ENCODE data around the gene TTI1. TPM values are rescaled to one million over a fixed set of nuclear protein-coding genes. Genes with fewer than 3 reads are reported as not detected.
A peak's percentile ranks its signal among the peaks of the same experiment; 100 is the strongest.

Gene TTI1
- total and polyA plus RNA-seq, 2 of the 13 experiments (the other 11 are each of a cell fraction or from before 2014, with no cell fraction given) = 22.9 to 39.8 TPM

DNA sequence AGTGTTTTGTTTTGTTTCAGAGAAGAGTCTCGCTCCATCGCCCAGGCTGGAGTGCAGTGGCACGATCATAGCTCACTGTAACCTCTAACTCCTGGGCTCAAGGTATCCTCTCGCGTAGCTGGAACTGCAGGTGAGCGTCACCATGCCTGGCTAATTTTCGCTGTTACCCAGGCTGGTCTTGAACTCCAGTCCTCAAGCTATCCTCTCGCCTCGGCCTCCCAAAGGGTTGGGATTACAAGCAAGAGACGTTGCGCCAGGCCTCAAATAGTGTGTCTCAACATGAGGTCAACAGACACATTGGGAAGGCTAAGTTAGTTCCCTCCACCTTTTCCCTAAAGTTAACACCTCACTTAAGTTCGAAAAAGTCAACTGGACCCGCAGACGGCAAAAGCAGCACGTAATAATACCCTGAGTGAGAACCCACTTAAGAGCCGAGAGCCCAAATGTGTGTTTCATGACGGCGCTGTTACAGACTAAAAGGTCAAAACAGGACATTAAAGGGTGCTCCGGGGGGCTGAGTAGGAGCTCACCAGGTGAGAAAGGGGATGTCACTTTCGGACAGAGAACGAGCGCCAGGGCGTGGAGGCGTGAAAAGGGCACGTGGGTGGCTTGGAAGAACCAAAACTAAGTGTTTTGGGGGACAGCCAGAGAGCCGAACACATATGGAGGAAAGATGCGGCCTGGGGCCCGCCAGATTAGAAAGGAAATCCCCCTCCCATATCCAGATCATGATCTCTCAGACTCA is 499 bp downstream of the TTI1 start (continued):
- TF ChIP-seq FOXO4 (CRISPR knock-in tag; conservative IDR thresholded peaks at IDR 0.05) (peak; percentile 65; the same call in 1 of the 2 replicates), ZNF180 (CRISPR knock-in tag; IDR thresholded peaks at IDR 0.05; ENCODE audit: borderline replicate concordance, low read depth) (0 out of 2 replicates have a peak, but pooled peaks have one; percentile 40), PHF5A (CRISPR knock-in tag; IDR thresholded peaks at IDR 0.05; ENCODE audit: low read depth, unreplicated experiment) (no peak), ZBTB38 (CRISPR knock-in tag; IDR thresholded peaks at IDR 0.05) (peak; percentile 97), HNRNPLL (IDR thresholded peaks at IDR 0.05; ENCODE audit: low read depth, low read length, poor library complexity, severe bottlenecking) (no peak), SUZ12 (IDR thresholded peaks at IDR 0.05; ENCODE audit: low read depth, low read length) (no peak), TERF1 (CRISPR knock-in tag; IDR thresholded peaks at IDR 0.05) (0 out of 2 replicates have a peak, but pooled peaks have one; percentile 76), RBFOX2 (IDR thresholded peaks at IDR 0.05; ENCODE audit: low read depth, low read length) (no peak), ZBTB8A (CRISPR knock-in tag; IDR thresholded peaks at IDR 0.05; ENCODE audit: borderline replicate concordance, low read depth) (0 out of 2 replicates have a peak, but pooled peaks have one; percentile 7), MEIS2 (CRISPR knock-in tag; IDR thresholded peaks at IDR 0.05) (peak; percentile 41; the same call in 1 of the 2 replicates)
- TF ChIP-seq, protein P1, sequence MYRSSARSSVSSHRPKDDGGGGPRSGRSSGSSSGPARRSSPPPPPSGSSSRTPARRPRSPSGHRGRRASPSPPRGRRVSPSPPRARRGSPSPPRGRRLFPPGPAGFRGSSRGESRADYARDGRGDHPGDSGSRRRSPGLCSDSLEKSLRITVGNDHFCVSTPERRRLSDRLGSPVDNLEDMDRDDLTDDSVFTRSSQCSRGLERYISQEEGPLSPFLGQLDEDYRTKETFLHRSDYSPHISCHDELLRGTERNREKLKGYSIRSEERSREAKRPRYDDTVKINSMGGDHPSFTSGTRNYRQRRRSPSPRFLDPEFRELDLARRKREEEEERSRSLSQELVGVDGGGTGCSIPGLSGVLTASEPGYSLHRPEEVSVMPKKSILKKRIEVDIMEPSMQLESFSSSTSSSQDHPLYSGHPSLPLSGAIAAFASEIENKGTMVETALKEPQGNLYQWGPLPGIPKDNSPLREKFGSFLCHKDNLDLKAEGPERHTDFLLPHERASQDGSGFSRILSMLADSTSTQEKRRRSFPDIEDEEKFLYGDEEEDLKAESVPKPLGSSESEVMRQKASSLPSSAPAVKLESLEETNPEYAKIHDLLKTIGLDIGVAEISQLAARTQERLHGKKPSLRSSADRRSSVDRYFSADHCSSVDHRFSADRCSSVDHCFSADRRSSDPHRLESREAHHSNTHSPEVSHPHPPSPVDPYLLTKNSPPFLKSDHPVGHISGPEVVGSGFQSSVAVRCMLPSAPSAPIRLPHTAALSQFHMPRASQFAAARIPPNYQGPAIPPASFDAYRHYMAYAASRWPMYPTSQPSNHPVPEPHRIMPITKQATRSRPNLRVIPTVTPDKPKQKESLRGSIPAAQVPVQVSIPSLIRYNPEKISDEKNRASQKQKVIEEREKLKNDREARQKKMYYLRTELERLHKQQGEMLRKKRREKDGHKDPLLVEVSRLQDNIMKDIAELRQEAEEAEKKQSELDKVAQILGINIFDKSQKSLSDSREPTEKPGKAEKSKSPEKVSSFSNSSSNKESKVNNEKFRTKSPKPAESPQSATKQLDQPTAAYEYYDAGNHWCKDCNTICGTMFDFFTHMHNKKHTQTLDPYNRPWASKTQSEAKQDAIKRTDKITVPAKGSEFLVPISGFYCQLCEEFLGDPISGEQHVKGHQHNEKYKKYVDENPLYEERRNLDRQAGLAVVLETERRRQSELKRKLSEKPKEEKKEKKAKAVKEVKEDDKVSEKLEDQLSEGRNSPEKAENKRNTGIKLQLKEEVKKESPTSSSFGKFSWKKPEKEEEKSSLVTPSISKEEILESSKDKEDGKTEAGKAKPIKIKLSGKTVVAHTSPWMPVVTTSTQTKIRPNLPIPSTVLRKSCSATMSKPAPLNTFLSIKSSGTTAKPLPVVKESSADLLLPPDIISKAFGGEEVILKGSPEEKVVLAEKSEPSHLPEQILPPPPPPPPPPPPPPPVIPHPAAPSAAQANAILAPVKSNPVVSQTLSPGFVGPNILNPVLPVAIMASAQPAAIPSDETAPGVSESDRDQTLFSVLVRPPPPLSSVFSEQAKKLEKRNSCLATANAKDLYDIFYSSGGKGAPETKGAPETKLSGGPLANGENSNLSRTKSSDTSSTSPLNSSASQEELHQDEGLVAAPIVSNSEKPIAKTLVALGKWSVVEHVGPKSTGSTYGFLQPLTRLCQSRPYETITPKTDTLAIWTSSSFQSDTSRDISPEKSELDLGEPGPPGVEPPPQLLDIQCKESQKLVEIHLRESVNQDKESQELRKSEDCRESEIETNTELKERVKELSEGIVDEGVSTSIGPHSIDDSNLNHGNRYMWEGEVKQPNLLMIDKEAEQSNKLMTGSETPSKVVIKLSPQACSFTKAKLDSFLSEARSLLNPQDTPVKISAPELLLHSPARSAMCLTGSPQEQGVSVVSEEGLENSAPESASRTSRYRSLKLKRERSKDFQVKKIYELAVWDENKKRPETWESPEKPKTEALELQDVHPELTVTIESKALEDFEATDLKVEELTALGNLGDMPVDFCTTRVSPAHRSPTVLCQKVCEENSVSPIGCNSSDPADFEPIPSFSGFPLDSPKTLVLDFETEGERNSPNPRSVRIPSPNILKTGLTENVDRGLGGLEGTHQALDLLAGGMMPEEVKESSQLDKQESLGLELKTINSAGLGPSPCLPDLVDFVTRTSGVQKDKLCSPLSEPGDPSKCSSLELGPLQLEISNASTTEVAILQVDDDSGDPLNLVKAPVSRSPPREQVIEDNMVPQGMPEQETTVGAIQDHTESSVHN (CRISPR knock-in tag; IDR thresholded peaks at IDR 0.05) = no peak
- TF ChIP-seq, protein P2, sequence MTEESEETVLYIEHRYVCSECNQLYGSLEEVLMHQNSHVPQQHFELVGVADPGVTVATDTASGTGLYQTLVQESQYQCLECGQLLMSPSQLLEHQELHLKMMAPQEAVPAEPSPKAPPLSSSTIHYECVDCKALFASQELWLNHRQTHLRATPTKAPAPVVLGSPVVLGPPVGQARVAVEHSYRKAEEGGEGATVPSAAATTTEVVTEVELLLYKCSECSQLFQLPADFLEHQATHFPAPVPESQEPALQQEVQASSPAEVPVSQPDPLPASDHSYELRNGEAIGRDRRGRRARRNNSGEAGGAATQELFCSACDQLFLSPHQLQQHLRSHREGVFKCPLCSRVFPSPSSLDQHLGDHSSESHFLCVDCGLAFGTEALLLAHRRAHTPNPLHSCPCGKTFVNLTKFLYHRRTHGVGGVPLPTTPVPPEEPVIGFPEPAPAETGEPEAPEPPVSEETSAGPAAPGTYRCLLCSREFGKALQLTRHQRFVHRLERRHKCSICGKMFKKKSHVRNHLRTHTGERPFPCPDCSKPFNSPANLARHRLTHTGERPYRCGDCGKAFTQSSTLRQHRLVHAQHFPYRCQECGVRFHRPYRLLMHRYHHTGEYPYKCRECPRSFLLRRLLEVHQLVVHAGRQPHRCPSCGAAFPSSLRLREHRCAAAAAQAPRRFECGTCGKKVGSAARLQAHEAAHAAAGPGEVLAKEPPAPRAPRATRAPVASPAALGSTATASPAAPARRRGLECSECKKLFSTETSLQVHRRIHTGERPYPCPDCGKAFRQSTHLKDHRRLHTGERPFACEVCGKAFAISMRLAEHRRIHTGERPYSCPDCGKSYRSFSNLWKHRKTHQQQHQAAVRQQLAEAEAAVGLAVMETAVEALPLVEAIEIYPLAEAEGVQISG (CRISPR knock-in tag; IDR thresholded peaks at IDR 0.05) = no peak

Measured in HepG2 (cell line).